Measurements from ENCODE around the gene WIPF2. TPM values are rescaled to one million over a fixed set of nuclear protein-coding genes. Genes with fewer than 3 reads are reported as not detected.

Gene WIPF2
- total and polyA plus RNA-seq, 2 experiments from 2014 or later = 9.2 TPM

GRCh38 chr17:40176754-40177110 lies 42.4 kb upstream of the WIPF2 start (continued):
- TF ChIP-seq, protein P1, sequence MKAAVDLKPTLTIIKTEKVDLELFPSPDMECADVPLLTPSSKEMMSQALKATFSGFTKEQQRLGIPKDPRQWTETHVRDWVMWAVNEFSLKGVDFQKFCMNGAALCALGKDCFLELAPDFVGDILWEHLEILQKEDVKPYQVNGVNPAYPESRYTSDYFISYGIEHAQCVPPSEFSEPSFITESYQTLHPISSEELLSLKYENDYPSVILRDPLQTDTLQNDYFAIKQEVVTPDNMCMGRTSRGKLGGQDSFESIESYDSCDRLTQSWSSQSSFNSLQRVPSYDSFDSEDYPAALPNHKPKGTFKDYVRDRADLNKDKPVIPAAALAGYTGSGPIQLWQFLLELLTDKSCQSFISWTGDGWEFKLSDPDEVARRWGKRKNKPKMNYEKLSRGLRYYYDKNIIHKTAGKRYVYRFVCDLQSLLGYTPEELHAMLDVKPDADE (IDR thresholded peaks at IDR 0.05) = no peak
- TF ChIP-seq, protein P2, sequence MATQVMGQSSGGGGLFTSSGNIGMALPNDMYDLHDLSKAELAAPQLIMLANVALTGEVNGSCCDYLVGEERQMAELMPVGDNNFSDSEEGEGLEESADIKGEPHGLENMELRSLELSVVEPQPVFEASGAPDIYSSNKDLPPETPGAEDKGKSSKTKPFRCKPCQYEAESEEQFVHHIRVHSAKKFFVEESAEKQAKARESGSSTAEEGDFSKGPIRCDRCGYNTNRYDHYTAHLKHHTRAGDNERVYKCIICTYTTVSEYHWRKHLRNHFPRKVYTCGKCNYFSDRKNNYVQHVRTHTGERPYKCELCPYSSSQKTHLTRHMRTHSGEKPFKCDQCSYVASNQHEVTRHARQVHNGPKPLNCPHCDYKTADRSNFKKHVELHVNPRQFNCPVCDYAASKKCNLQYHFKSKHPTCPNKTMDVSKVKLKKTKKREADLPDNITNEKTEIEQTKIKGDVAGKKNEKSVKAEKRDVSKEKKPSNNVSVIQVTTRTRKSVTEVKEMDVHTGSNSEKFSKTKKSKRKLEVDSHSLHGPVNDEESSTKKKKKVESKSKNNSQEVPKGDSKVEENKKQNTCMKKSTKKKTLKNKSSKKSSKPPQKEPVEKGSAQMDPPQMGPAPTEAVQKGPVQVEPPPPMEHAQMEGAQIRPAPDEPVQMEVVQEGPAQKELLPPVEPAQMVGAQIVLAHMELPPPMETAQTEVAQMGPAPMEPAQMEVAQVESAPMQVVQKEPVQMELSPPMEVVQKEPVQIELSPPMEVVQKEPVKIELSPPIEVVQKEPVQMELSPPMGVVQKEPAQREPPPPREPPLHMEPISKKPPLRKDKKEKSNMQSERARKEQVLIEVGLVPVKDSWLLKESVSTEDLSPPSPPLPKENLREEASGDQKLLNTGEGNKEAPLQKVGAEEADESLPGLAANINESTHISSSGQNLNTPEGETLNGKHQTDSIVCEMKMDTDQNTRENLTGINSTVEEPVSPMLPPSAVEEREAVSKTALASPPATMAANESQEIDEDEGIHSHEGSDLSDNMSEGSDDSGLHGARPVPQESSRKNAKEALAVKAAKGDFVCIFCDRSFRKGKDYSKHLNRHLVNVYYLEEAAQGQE (IDR thresholded peaks at IDR 0.05; ENCODE audit: unreplicated experiment) = no peak
- TF ChIP-seq ZNF331 (CRISPR knock-in tag; IDR thresholded peaks at IDR 0.05; ENCODE audit: low read depth) (no peak), JUNB (IDR thresholded peaks at IDR 0.05; ENCODE audit: unreplicated experiment) (no peak)

- peak; percentile 87 for DNase-seq (ENCODE audit: low spot score)
- Mint-ChIP-seq H3K9me3 (no peaks in the 10 kb centered on the region; the same call in 2 of the 3 replicates), H3K27me3 (ENCODE audit: insufficient read depth, low read depth, poor library complexity) (peaks cover 15% of the 10 kb centered on the region), H3K27ac (no peak within 1 kb of the TSS), H3K4me3 (peak within 1 kb of the TSS; percentile 67), H3K36me3 (ENCODE audit: low read depth) (peaks cover 28% of the 10 kb centered on the region), H3K4me1 (peaks cover 32% of the 10 kb centered on the region)
- Histone ChIP-seq H4K20me1 (replicated peaks; ENCODE audit: insufficient read depth) (peaks cover 8% of the 10 kb centered on the region; the same call in 1 of the 2 replicates), H3K79me2 (replicated peaks; ENCODE audit: insufficient read depth) (no peaks in the 10 kb centered on the region), H2AFZ (peak within 1 kb of the TSS; percentile 56; the same call in 1 of the 2 replicates), H3K4me2 (peak within 1 kb of the TSS; percentile 99), H3K9me2 (ENCODE audit: insufficient read depth) (no peaks in the 10 kb centered on the region), H3K27me3 (ENCODE audit: insufficient read depth) (no peaks in the 10 kb centered on the region), H3F3A (replicated peaks; ENCODE audit: low read depth) (peaks cover 11% of the 10 kb centered on the region; the same call in 1 of the 2 replicates), H3K4me3 (peak within 1 kb of the TSS; percentile 90), H3K36me3 (ENCODE audit: insufficient read depth) (no peaks in the 10 kb centered on the region), H3K4me1 (ENCODE audit: insufficient read depth) (no peaks in the 10 kb centered on the region; the same call in 1 of the 2 replicates), H3K27ac (ENCODE audit: low read depth) (0 out of 2 replicates have a peak within 1 kb of the TSS, but pooled peaks have one; percentile 45)
- TF ChIP-seq CREB1 (CRISPR knock-in tag; IDR thresholded peaks at IDR 0.05; ENCODE audit: low read depth) = no peak
- no peak for TF ChIP-seq CTCF (conservative IDR thresholded peaks at IDR 0.05; ENCODE audit: low read depth in 2 of 2)
- peak; percentile 68 for TF ChIP-seq POLR2AphosphoS5 (IDR thresholded peaks at IDR 0.05; ENCODE audit: low read depth)
- ATAC-seq = peak; percentile 81
Measured at GRCh38 chr17:40177275-40177874, 41.7 kb upstream of the WIPF2 start, which contains the start of gene RAPGEFL1. RAPGEFL1 (plus strand) TSS chr17:40177470; CDS start chr17:40177862, 392 bp downstream.
